BLaER1 (cell line): ENCODE results near the gene TOP2A.

Experiments used
- H3K27ac ChIP-seq: shearing (Covaris generic); formaldehyde crosslinking; 2 replicates; pipeline ENCODE4 v1.8.1; 2022
- H3K27me3 ChIP-seq: shearing (Covaris generic); formaldehyde crosslinking; 2 replicates; pipeline ENCODE4 v1.8.1; 2022
- H3K36me3 ChIP-seq: shearing (Covaris generic); formaldehyde crosslinking; 2 replicates; pipeline ENCODE4 v1.8.1; 2022
- H3K4me1 ChIP-seq: shearing (Covaris generic); formaldehyde crosslinking; 2 replicates; pipeline ENCODE4 v1.8.1; 2022
- H3K4me2 ChIP-seq: shearing (Covaris generic); formaldehyde crosslinking; 2 replicates; pipeline ENCODE4 v1.8.1; 2022
- H3K4me3 ChIP-seq: shearing (Covaris generic); formaldehyde crosslinking; 2 replicates; pipeline ENCODE4 v1.8.1; 2022
- H3K9ac ChIP-seq: shearing (Covaris generic); formaldehyde crosslinking; 2 replicates; pipeline ENCODE4 v1.8.1; 2022
- H3K9me3 ChIP-seq: shearing (Covaris generic); formaldehyde crosslinking; 2 replicates; pipeline ENCODE4 v1.8.1; 2022
- H4K20me1 ChIP-seq: shearing (Covaris generic); formaldehyde crosslinking; 2 replicates; pipeline ENCODE4 v1.8.1; 2022
- Cebpa-rat ChIP-seq: shearing (Covaris generic); IDR thresholded peaks from 2 replicates; pipeline ENCODE4 v1.8.1; 2022

TOP2A gene

DNA sequence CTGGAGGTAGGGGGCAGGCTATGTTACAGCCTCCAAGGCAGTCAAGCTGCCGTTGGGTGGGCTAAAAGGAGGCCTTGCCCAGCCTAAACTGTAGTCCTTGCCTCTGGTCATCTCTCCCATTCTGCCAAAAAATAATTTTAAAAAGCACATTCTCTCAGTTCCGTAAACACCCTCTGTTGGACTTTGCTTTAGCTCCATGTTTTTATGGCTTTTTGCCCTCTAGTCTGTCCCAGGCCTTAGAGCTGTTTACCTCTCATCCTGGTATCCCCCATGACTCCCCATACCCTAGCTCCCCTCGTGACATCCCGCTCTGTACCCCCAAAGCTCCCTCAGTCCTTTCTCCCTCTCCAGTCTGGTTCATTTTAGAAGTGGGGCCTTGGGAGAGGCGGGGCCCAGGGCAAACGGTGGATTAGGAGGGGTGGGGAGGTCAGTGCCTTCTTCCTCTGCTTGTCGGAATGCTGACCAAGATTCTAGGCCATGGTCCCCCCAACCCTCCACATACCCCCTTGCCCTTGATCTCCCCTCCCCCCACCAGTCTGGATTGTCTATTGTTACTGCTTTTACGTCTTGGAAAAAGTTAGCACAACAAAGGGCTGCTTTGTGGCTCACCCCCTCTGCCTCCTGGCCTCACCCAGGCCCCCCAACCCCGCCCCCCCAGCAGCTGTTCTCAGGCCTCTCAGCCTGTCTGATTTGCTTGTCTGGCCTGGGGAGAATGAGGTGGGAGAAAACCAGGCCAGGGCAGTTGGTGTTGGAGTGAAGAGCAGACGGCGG is 71.5 kb downstream of the TOP2A start:
- H3K36me3 ChIP-seq, result peaks cover 20% of the 10 kb centered on the region
- peak overlapping the region; percentile 84 for H3K27ac ChIP-seq
- H3K9me3 ChIP-seq, result no peaks in the 10 kb centered on the region
- H3K4me1 ChIP-seq, result peaks cover 91% of the 10 kb centered on the region
- peaks cover 39% of the 10 kb centered on the region for H4K20me1 ChIP-seq
- peak overlapping the region; percentile 85 for H3K9ac ChIP-seq
- H3K4me3 ChIP-seq, result peak overlapping the region; percentile 82
- TF ChIP-seq Cebpa-rat, result no peak
- peak overlapping the region; percentile 97 for H3K4me2 ChIP-seq
- H3K27me3 ChIP-seq, result no peaks in the 10 kb centered on the region

DNA sequence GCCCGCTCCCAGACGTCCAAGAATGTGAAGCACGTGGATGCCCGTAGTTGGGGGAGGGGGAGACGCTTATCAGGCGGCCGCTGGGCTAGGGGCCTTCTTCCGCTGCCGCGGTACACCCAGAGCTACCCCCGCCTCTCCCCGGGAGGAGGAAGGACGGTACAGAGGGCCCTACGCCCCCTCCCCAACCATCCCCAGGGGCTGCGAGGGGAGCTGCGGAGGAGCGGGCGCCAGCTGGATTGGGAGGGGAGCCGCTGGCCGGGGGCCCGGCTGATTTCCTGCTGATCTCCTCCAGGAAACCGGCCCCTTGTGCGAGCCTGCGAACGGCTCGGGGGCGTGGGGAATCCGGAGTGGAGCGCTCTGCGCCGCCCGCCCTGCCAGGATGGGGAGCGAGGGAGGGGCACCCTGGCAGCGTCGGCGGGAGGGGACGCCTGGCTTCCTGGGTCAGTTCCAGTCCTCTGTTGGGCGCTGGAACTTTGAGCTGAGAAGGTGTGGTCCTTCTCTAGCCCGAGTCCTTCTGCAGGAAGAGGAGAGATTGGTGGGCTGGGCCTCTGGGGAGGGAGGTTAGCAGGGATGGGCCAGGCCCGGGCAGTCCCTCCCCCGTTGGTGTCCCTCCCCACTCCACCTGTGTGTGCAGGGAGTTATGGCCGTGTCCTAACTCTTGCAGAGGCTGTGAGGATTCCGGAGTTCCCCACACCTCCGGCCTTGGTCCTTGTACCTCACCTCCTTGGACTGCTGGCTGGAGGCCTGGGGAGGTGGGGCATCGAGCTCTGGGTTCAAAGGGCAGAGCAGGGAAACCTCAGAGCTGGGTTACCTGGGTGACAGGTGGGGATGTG is 72.3 kb downstream of the TOP2A start:
- H3K27ac ChIP-seq, result peak overlapping the region; percentile 84

DNA sequence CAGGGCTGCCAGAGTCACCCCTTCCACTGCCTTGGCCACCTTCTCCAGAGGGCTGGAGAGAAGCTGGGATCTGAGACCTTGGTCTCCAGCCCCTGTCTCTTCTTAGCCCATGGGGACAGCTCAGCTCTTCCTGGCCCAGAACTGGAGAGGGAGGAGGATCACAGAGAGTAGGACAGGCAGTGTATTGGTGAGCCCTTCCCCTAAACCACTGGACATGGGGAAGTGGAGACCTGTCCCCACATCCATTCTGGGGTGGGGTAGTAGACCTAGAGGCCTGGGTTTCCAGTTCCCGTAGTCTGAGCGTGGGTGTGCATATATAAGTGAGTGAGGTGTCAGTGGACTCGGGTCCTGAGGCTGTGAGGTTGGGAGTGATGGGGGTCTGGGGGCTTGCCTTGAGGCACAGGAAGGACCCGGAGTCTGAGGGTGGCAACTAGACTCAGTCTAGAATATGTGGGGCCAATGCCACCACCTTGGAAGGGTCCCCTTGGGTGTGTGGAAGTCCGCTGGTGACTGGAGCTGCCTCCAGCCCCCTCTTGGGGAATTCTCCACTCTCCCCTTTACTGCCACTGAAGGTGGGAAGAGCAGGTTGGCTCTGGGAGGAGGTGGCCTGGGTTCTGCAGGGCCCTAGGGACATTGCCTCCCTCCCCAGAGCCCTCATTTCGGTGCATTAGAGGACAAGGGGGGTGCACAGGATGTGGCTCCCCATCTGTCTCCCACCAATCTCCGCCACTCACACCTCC is 73.1 kb downstream of the TOP2A start:
- H3K4me1 ChIP-seq, result peaks cover 91% of the 10 kb centered on the region

More for the DNA sequence above, 72.3 kb downstream of the TOP2A start:
- Histone ChIP-seq H3K27me3 (no peaks in the 10 kb centered on the region), H3K9me3 (no peaks in the 10 kb centered on the region), H3K4me3 (peak overlapping the region; percentile 82), H3K9ac (peak overlapping the region; percentile 85), H3K4me2 (peak overlapping the region; percentile 97), H3K36me3 (peaks cover 17% of the 10 kb centered on the region), H4K20me1 (peaks cover 35% of the 10 kb centered on the region), H3K4me1 (peaks cover 91% of the 10 kb centered on the region)
- no peak for TF ChIP-seq Cebpa-rat

DNA sequence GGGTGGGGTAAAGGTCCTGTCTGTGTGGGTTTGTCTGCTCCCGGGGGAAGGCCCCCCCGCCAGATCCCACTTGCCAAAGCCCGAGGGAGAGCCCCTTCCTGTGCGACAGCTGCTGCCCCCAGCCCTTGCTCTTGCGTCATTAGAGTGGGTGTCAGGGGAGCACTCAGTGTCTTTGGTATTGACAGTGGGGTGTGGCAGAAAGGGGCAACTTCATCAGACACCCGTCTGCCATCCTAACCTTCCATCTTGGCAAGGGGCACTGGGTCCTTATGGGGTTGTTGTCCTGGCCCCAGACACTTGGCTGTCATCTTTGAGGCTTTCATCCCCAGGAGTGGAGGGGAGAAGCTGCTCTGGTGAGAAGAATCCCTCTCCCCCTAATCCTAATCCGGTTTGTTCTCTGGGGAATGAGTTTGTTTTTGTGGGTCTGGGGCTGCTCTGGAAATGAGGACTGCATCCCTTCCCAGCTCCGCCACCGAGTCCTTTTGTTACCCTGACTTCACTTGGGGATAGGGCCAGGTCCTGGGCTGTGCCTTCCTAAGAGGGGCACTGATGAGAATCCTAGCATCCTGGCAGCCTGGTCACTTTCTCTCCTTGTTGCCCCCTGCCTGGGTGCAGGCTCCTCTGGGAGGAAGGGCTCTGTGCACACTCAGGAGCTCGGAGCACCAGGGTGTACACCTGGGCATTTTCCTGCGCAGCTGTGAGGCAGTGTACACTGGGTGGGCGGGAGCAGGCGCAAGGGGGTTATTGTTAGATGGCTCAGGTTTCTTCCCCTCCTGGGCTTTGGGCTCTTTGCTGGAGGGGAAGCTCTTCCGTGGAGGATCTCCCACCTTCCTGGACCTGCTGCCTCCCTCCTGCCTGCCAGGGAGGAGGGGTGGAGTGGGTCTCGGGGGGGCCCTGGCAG is 74.2 kb downstream of the TOP2A start:
- Histone ChIP-seq H3K4me1 (peaks cover 91% of the 10 kb centered on the region), H4K20me1 (peaks cover 16% of the 10 kb centered on the region), H3K36me3 (no peaks in the 10 kb centered on the region), H3K27ac (peak overlapping the region; percentile 84), H3K9me3 (no peaks in the 10 kb centered on the region), H3K27me3 (no peaks in the 10 kb centered on the region), H3K4me2 (peak overlapping the region; percentile 97), H3K9ac (peak overlapping the region; percentile 85), H3K4me3 (peak overlapping the region; percentile 82)
- TF ChIP-seq Cebpa-rat, result peak; percentile 60; the same call in 1 of the 2 replicates

More for the DNA sequence above, 73.1 kb downstream of the TOP2A start:
- H3K27me3 ChIP-seq, result no peaks in the 10 kb centered on the region
- peaks cover 28% of the 10 kb centered on the region for H4K20me1 ChIP-seq
- TF ChIP-seq Cebpa-rat, result no peak
- H3K27ac ChIP-seq, result peak overlapping the region; percentile 84
- peaks cover 9% of the 10 kb centered on the region for H3K36me3 ChIP-seq
- peak overlapping the region; percentile 82 for H3K4me3 ChIP-seq
- peak overlapping the region; percentile 85 for H3K9ac ChIP-seq
- H3K9me3 ChIP-seq, result no peaks in the 10 kb centered on the region
- H3K4me2 ChIP-seq, result peak overlapping the region; percentile 97

DNA sequence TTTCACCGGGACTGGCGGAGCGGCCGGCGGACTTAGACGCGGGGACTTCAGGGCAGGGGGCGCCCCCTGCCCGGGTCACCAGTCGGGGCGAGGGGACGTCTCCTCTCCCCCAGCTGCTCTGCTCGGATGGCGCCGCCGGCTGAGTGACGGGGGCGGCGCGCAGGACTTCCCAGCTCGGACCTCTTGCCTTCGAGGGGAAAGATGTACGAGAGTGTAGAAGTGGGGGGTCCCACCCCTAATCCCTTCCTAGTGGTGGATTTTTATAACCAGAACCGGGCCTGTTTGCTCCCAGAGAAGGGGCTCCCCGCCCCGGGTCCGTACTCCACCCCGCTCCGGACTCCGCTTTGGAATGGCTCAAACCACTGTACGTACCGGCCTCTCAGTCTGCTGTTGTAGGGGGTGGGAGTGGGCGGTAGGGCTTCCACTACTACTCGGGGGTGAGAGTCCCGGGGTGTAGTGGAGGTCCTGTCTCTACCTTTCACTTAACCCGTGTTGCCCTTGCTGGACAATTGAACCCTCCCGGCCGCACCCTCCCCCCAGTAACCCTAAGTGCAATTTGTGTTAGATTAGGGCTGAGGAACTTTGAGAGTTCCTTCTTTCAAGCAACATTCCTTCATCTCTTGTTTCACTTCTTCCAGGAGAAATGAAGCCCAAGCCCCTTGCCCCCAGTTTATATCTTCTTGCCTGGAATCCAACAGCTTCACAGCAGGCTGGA is 75.0 kb downstream of the TOP2A start:
- Histone ChIP-seq H3K4me1 (peaks cover 91% of the 10 kb centered on the region), H3K27ac (peak overlapping the region; percentile 84), H3K27me3 (no peaks in the 10 kb centered on the region), H3K4me3 (peak overlapping the region; percentile 82), H3K9ac (peak overlapping the region; percentile 85), H3K4me2 (peak overlapping the region; percentile 97), H4K20me1 (peaks cover 10% of the 10 kb centered on the region; the same call in 1 of the 2 replicates), H3K36me3 (no peaks in the 10 kb centered on the region), H3K9me3 (no peaks in the 10 kb centered on the region)
- no peak for TF ChIP-seq Cebpa-rat

DNA sequence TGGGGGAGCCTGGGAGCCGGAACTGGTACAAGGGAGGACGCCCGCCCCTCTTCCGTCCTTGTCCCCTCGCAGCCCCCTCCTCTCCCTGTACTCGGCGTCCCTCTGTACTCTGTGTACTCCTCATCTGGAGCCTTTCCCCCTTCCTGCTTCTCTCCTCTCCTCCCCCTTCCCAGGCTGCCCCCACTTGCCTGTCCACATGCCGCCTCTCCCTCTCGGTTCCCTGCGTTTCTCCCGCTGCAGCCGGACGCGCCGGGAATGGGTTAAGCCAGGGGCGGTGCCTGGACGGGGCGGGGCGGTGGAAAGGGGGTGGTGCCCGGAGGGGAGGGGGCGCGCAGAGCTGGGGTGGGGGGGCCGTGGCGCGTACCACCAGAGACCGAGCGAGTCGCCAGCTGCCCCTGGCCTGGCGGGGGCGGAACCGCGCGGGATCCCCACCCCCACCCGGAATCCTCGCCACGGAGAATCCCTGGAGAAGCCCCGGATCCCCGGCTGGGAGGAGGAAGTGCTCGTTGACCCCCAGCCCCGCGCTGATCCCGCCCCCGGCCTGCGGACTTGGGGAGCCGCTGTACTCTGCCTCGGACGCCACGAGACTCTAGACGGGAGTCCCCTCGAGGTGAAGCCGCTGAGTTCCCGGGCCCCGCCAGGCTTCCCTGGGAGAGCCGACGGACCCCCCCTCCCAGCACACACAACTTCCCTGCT is 75.7 kb downstream of the TOP2A start:
- Histone ChIP-seq H3K4me3 (peak overlapping the region; percentile 82), H3K9ac (peak overlapping the region; percentile 85), H3K9me3 (no peaks in the 10 kb centered on the region), H3K27ac (peak overlapping the region; percentile 84), H3K4me1 (peaks cover 91% of the 10 kb centered on the region), H3K27me3 (no peaks in the 10 kb centered on the region), H3K36me3 (no peaks in the 10 kb centered on the region), H3K4me2 (peak overlapping the region; percentile 97), H4K20me1 (peaks cover 10% of the 10 kb centered on the region; the same call in 1 of the 2 replicates)
- TF ChIP-seq Cebpa-rat, result no peak

DNA sequence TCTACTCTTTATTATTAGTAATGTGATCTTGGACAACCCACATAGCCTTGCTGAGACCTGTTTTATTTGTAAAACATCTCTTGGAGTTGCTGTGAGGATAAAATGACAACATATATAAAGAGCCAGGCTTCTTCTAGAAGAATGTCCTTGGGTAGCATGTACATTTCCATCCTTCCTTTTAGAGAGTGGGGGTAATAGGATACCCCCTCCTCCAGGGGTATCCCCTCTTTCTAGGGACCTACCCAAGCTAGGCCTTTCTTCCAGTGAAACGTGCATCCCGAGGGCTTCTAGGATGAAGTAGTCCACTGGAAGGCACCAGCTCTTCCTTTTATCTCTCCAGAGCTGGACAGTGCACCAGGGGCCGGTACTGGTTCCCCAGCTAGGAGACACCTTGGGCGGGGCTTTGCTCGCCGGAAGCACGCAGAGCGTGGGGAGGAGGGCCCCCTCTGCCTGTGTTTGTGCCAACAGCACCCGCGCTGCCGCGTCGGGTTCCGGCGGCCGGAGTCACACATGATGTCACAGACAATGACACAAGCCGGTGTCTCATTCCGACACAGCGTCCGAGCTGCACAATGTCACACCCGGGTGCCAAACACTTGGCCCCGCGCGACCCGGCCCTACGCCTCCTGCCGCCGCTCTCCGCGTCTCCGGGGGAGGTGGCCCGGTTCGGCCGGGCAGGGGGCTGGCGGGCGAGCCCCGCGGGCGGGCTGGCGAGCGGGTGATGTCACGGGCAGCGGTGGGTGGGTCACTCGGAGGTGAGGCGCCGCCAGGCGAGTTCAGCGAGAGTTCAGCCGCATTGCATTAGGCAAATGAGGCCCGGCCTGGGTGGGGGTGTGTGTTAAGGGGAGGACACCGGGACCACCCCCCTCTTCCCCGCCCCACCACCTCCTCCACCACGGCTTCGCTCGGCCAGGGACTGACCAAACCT is 76.6 kb downstream of the TOP2A start:
- H3K4me1 ChIP-seq, result peaks cover 86% of the 10 kb centered on the region
- no peaks in the 10 kb centered on the region for H3K27me3 ChIP-seq
- no peaks in the 10 kb centered on the region for H3K9me3 ChIP-seq
- TF ChIP-seq Cebpa-rat, result no peak
- H3K27ac ChIP-seq, result peak overlapping the region; percentile 81
- H3K4me3 ChIP-seq, result peak overlapping the region; percentile 82
- peak overlapping the region; percentile 85 for H3K9ac ChIP-seq
- no peaks in the 10 kb centered on the region for H3K36me3 ChIP-seq
- H4K20me1 ChIP-seq, result peaks cover 10% of the 10 kb centered on the region; the same call in 1 of the 2 replicates
- peak overlapping the region; percentile 97 for H3K4me2 ChIP-seq
